Measurements from ENCODE around the gene NAV2.
"Not testable (repeated sequence)": the region's sequence is repeated elsewhere in the genome, so short reads cannot be mapped to it uniquely, and the experiment has no call there.

The NAV2 gene

DNA sequence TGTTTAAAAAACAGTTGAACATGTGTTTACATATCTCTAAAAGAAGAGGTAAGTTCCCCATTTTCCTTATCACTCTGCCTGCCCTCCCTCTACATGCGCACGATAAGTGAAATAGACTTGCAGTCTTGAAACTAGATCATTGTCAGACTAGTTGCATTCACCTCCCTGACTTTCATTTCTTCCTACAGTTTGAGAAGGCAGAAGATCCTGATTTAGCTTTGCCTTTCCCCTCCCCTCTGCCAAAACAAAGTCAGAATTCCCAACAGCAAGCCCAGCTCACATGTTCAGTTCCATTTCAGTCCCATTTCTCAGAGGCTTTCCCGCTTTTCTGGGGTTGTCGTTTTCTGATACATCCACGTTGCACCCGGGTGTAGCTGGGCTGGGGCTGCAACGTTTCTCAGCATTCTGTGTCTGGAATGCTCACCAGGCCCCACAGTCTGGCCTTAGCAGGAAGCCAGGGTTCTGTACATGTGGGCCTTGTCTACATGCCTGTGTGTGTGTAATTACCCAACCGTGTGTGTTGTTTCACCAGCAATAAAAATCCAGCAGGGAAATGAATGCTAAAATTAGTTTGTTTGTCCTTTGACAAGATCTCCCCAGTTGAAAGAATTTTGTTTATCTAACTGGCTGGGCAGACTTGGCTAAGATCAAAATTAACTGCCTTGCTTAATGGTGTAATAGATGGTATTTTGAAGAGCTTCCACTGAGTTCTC is 268.5 kb downstream of the NAV2 start:
- no peak for FAIRE-seq

DNA sequence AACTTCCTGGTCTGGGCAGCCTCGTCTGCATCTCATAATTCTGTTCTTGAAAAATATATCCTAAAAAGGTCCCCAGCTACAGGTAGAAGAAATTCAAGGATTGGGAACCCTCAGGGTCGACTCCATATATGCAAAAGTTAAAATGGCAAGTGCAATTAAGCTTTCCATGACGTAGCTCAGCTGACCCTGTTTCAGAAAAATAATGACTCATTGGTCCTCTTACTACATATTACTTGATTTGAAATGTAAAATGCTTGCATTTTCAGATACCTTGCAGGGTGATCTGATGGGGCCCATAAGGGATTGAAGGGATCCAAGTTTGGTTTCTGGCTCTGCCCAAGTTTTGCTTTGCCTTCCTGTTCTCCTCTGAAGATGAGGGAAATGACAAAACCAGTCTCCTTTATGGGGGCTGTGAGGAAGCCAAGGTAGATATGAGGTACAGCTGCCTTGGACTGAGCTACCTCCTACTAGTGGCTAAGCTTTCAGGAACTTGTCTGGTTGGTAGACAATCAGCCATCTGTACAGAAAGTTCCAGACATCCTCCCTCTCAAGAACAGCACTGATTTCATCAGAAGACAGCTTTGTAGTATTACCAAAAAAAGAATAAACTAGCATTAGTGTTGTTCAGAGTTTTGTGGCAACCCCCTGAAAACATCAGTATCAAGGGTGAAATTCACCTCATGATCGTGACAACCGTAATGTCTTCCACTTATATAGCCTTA is 270.3 kb downstream of the NAV2 start:
- no peak for FAIRE-seq

DNA sequence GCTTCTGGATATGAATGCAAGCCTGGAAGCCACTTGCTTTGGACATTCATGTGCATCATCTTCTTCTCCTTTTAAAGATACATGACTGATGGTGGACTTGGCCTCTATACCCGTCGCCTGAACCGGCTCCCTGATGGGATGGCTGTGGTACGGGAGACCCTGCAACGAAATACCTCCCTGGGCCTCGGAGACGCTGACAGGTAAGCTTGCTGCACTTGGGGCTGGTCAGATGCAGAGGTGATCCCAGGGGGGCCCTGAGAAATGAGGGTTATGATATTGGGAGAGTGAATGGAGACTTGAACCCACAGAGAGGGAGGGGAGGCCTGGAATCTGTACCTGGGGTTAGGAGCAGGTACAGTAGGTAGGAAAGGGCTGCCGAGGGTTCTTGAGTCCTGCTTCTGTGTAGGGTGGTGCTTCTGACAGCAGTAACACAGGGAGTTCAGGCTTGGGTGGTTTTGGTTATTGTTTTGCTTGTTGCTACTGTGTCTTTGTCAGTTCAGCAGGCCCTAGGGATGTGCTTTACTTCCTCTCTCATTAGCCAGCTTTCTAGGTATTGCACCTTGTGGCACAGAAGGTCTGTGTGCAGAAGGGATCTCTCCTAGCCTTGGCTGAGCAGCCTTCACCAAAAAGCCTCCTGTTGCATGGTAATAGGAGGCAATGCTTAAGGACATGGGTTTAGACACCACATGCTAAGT is 271.6 kb downstream of the NAV2 start:
- FAIRE-seq, result no peak

DNA sequence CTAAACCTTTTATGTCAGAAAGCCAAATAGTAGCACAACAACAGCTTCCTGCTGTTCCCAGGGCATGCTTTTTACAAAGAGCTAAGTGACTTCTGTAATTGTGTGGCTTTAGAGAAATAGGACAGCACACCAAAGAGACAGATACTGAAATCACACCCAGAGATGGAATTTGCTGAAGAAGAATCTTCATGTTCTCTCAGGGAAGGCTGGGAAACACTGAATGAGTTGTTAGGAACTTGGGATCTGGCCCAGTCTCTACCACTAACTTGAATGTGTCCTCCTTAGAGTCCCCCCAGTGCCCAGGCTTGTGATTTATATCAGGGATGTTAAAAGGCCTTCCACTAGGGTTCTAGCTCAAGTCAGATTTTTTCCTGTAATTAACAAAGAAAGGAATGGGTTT is 272.5 kb downstream of the NAV2 start:
- no peak for FAIRE-seq

DNA sequence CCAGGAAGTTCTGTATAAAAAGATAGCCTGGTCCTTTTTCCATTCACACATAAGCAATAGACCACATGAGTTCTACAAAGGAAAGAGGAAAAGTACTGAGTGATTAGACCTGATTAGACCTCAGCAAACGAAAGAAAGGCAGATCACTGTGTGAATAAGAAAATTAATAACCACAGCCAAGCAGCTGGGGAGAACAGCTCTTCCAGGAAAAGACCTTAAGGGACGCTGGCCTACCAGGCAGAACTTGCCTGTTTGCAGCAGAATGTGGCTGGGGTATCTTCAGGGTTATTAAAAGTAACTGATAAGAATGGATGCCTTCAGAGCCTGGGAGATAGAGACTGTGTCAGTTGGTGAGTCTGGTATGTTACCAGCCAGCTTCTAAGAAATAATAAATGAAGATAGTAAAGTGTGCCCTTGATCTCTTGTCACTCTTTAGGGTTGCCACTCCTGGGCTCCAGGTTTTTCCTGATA is 274.7 kb downstream of the NAV2 start:
- no peak for FAIRE-seq

DNA sequence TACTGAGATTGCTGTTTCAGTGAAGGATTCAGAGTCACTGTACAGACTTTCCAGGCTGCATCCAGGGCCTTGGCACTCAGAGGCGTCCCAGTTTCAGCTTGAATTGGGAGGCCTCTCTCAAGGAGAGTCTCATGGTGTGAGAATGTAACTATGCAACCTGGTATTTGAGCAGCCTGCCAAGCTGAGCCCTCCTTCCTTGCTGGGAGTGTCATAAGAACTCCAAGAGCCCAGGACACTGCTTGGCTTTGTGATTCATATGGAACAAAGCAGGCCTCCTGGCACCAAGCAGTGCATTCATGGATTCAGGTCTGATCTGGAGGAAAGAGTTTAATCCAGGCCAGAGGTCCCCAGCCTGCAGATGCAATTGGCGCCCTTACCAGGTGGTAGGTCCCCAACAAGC is 276.0 kb downstream of the NAV2 start:
- no peak for FAIRE-seq

DNA sequence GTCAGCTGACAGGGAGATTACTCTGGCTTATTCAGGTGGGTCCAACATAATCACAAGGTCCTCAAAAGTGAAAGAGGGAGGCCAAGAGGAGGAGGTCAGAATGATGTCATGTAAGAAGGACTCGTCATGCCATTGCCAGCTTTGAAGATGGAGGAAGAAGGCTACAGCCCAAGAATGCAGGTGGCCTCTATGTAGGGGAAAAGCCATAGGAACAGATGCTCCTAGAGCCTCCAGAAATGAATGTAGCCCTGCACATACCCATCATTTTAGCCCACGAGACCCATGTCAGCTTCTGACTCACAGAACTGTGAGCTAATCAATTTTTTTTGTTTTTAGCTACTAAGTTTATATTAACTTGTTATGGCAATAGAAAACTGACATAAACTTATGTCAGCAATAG is 276.6 kb downstream of the NAV2 start:
- no peak for FAIRE-seq

DNA sequence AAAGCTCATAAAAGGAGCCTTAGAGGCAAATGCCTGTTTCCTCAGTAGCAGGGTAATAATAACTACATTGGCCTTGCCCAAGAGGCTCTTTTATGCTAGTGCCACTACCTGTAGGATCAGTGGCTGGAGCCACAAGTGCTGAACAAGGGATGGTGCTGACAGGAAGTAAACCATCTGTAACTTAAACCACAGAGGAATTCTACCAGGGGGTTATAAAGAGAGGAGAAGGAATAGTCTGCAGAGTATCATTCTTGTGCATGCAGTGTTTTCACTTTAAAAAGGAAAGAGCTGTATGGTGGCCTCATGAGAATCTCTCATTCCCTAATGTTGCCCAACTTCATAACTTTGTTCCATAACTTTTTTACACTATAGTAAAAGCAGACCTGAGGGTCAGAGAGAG is 279.5 kb downstream of the NAV2 start:
- FAIRE-seq, result no peak

DNA sequence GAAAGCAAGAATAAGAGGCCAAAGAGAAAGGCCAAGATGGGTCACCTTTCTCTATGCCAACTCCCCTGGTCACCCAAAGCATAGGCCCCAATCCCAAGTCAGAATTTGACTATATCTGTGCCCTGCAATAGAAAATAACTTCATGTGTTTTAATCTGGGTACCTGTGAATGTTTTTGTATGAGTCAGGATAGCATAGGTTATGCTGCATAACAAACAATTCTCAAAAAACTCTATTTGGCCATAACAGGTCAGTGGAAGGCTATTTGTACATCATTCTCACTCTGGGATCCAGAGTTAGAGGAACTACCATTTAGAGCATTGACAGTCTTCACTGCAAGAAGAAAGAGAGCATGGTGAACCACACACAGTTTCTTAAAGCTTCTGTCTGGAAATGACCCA is 280.4 kb downstream of the NAV2 start:
- no peak for FAIRE-seq

DNA sequence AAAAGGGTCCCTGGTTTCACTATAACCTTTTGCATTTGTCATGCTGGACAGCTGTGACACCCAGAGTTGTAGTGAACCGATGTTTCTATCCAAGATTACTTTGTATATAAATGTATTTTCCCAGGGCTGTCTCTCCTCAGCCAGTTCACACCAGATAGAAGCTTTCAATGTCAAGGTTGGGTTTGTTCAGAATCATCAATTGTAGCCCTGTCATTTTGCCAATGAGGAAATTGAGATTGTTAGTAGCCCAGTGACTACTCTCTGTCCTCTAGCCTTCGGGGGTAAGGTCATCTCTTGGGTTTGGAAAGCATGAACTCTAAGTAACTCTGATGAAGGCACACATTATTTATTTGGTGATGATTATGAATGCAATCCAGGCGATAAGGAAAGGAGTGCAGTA is 282.0 kb downstream of the NAV2 start:
- FAIRE-seq, result no peak

DNA sequence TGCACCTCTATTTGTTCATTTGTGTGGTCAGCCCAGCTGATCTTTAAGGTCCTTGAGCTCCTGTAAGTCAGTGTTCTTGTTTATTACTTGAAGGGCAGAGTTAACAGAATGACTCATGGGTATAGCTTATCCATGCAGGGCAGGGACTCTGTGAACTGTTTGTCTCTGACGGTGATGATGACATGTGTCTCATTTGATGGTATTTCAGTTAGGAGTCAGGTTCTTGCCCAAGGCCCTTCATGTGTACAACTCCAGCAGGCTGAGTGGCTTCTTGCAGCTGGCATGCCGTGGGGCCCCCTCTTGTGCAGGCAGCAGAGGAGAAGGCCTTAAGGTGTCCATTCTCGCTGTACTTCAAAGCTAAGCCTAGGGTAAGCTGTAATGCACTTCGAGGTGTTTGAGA is 282.5 kb downstream of the NAV2 start:
- FAIRE-seq, result no peak

DNA sequence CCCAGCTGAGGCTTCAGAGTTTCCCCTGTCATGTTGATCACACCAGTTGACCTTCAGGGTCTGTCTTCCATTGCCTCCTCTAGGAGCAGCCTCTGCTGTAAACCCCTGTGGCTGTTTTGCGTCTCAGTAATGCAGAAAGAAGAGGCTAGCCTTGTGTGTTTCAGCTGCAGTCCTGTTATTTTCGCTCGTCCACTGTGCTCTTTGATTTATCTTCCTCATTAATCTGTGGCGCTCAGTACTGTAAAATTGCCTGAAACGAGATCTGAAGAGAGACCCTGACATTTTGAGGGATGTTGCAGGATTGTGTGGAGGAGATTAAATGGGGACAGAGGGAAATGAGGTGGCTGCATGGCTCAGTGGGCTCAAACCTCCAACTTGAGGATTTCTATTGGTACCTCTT is 283.9 kb downstream of the NAV2 start:
- no peak for FAIRE-seq

DNA sequence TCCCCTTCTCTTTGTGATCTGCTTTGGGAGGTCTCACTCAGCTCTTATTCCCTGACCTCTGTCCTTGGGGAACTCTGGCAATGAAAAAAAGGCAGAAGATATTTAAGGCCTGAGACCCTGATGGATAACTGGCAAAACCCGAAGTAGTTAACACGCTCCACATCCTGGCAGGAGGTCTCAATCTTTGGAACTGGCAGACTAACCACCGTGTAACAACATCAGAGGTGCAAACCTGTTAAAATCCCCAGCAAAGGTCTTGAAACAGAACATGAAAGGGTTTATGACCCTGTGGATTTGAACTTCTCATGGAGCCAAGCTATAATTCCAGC is 287.3 kb downstream of the NAV2 start:
- no peak for FAIRE-seq

DNA sequence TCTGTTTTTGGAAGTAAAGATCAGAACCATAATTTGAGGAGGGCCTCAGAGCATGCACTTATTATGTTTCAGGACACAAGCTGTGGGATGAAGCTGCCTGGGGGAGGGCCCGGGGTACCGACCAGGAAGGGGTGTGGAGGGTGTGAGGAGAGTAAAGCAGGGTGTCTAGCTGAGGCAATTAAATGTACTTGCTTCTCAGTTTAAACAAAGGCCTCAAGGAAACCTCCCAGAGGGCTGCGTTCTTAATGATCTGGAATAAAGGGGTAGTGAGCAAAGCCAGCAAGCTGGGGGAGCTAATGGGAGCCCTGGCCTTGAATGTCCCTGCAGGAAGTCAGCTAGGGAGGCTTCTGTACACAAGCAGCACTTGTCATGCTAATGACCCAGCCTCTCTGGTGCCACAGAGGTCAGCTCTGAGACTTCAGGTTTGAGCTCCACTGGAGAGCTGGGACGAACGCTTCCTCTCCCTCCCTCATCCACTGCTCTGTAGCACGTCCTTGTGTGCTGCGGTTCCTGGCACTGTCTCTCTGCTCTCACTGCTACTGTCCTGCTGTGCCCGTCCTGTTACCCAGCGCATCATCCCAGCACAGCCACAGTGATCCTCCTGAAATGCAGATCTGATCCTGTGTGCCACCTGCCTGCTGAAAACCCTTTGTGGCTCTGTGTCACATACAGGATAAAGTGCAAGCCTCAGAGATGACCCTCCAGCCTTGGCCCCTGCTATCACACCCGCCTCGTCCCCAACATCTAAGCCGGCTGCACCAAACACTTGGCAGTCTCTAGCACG is 287.9 kb downstream of the NAV2 start:
- no peak for FAIRE-seq

DNA sequence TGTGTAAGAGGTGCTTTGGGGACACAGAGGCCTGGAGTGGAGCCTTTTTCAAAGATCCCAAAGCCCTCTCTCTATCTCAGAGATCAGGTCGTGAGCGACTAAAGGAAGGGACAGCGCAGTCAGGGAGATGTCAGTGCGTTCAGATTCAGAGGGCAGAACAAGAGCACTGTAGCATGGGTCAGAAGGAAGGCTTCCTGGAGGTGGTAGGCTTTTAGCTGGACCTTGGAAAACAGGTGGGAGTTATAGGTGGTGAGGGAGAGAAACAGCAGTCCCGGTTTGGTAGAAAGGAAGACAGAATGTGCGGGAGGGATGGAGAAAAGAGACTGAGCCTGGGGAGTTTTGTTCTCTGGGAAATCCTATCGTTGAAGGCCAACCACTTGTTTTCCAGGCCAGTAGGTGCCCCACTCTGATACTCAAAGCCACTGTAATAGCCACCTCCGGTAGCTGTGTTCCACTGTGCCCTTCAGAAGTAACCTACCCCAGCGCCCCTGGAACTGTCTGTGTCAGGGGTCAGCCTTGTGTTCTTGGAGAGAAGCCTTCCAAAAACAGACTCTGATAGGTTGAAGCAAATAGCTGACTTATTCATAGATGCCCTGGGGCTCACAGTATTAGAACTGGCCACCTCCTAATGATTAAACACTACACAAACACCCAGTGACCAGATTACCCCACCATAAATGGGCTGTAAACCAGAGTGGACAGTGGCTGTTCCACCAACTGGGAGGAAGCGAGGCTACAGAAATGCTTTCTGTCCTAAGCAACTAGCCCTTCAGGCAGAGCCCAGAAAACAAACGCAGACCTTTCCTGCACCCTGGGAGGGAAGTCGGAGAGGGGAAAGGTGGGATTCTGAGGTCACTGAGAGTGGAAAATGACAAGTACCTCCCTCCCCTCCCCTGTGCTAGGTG is 289.9 kb downstream of the NAV2 start:
- no peak for FAIRE-seq

DNA sequence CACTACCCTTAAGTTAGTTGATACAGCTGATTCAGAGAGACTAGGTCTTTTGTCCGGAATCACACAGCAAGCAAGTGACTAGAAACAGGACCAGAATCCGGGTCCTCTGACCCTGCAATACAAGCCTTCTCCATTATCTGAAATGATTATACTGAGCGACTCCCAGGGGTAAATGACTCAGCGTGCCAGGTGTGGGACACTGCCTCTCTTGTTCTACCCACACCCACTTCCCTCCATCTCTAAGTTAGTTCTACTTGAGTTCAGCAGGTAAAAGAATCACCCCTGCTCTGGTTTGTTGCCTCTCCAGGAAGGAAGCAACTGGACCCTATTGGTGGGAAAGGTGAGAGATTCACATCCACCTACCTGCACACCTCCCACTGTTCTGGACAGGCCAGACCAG is 290.7 kb downstream of the NAV2 start:
- no peak for FAIRE-seq

DNA sequence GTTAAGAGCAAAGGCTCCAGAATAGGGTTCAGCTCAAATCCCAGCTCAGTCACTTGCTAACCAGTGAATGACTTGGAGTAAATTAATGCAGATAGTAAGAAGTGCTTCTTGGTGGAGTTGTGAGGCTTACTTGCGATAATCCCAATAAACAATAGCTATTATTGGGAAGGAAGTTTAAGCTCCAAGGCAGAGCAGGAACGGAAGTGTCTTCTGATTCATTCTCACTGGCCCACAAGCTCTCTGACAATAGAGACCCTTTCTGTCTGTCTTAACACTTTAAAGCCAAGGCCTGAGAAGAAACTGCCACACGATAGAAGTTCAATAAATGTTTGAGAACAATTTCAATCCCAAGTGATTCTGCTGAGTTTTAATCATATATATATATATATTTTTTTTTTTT is 292.2 kb downstream of the NAV2 start:
- FAIRE-seq, result no peak

DNA sequence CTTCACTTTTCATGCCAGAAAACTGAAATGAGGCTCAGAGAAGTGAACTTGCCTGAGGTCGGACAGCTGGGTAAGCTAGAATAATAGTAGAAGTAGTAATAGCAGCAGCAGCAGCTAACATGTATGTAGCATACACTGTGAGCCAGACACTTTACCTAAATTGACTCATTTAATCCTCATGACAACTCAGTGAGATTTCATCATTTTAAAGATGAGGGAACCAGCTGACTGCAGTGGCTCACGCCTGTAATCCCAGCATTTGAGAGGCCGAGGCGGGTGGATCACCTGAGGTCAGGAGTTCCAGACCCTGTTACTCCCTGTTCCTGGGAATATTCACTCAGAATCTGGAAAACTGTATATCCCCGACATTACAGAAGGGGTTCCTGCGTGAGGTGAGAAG is 293.1 kb downstream of the NAV2 start:
- no peak for FAIRE-seq

DNA sequence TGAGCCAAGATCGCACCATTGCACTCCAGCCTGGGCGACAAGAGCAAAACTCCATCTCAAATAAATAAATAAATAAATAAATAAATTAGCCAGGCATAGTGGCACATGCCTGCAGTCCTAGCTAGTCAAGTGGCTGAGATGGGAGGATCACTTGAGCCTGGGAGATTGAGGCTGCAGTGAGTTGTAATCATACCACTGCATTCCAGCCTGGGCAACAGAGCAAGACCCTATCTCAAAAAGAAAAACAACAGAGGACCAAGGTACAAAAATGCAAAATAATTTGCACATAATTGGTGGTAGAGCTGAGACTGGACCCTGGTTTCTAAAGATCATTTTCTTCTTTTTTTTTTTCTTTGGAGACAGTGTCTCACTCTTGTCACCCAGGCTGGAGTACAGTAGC is 294.0 kb downstream of the NAV2 start:
- FAIRE-seq, result not testable (repeated sequence)

DNA sequence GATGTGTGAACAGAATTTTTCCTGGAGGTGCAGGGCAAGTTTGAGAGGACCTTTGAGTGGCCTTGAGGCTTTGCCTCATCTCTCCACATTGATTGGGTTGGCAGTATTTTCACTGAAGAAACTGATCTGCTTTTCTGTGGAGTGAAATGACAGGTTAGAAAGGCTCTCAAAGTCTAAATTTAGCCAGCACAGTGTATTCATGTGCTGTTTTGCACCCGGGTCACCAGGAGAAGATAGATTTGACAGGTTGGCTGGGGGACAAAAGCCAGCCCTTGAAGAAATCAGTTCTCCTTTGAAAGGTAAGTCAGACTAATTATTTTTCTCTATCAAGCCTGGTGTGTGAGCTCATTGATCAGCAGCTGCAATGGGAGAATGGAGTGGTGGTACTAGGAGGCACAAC is 294.7 kb downstream of the NAV2 start:
- FAIRE-seq, result no peak

DNA sequence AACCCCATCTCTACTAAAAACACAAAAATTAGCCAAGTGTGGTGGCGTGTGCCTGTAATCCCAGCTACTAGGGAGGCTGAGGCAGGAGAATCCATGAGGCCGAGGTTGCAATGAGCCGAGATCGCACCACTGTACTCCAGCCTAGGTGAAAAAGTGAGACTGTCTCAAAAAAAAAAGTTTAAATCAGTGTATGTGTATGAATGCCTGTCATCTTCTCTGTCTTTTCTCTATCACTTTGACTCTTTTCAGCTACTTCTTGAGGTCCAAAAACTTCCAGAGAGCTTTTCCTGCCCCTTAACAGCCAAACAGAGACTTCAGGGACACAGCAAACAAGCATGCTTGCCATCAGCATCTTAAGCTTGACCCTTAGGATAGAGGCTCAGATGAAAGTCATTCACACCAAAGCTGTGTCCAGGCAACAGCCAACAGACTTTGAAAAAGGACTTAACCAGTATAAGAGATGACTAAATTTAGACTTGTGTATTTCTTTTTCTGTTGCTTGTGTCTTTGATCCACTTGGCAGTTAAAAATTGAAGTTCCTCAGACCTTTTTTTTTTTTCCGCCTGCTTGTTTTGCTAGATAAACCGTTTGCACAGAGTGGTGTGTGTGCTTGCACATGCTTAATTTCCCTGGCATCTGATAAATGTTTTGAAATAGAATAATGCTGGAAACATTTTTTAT is 295.7 kb downstream of the NAV2 start:
- no peak for FAIRE-seq
